Measurements from ENCODE around the gene NCBP2L.

DNA sequence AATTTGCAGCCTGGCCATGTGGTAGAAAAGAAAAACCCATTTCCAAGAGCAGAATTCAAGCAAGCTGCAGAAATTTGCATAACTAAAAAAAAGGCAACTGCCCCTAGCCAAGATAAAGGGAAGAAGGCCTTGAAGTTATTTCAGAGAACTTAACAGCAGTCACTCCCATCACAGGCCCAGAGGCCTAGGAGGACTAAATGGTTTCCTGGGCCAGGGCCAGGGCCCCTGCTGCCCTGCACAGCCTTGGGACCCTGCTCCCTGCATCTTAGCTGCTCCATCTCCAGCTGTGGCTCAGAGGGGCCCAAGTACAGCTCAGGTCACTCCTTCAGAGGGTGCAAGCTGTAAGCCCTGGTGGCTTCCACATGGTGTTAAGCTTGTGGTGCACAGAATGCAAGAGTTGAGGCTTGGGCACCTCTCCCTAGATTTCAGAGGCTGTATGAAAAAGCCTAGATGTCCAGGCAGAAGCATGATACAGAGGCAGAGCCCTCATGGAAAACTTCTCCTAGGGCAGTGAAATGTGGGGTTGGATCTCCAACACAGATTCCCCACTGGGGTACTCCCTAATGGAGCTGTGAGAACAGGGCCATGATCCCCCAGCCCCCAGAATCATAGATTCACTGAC is 41.5 kb downstream of the NCBP2L start:
- TF ChIP-seq, protein P1, sequence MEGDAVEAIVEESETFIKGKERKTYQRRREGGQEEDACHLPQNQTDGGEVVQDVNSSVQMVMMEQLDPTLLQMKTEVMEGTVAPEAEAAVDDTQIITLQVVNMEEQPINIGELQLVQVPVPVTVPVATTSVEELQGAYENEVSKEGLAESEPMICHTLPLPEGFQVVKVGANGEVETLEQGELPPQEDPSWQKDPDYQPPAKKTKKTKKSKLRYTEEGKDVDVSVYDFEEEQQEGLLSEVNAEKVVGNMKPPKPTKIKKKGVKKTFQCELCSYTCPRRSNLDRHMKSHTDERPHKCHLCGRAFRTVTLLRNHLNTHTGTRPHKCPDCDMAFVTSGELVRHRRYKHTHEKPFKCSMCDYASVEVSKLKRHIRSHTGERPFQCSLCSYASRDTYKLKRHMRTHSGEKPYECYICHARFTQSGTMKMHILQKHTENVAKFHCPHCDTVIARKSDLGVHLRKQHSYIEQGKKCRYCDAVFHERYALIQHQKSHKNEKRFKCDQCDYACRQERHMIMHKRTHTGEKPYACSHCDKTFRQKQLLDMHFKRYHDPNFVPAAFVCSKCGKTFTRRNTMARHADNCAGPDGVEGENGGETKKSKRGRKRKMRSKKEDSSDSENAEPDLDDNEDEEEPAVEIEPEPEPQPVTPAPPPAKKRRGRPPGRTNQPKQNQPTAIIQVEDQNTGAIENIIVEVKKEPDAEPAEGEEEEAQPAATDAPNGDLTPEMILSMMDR (optimal IDR thresholded peaks at IDR 0.05 in 1 of 3, IDR thresholded peaks at IDR 0.05 in 1 of 3, conservative IDR thresholded peaks at IDR 0.05 in 1 of 3; ENCODE audit: extremely low read depth in 1 of 3, insufficient read depth in 2 of 3, low read length in 3 of 3) = no peak
- TF ChIP-seq EZH2 (IDR thresholded peaks at IDR 0.05; ENCODE audit: low read length) = no peak

Measured in keratinocyte (primary cell).